Activated CD8-positive, alpha-beta T cell treated with anti-CD3 and anti-CD28 coated beads, Interleukin-2, amount 10 ng/mL, durations not matched to agents 7 days and 5 days (primary cell): ENCODE measurements around the gene VENTX. TPM values are rescaled to one million over a fixed set of nuclear protein-coding genes. Genes with fewer than 3 reads are reported as not detected.

ENCODE experiments used
- ATAC-seq: fragments of 150-1000 bp; cut with Tn5 transposase; one replicate; pipeline ENCODE4 v1.10.0; 2021; ENCODE audit warnings: moderate library complexity
- CTCF ChIA-PET: fragments of 350-600 bp; sonication (Branson Sonifier 250); formaldehyde crosslinking; loops from one replicate; lab custom pipeline; 2021; ENCODE audit warnings: antibody characterized with exemption; lab: Charles Lee
- POLR2A ChIA-PET: fragments of 350-600 bp; sonication (Branson Sonifier 250); formaldehyde crosslinking; loops from one replicate; lab custom pipeline; 2021; ENCODE audit warnings: antibody characterized with exemption; lab: Charles Lee
- DNase-seq: peaks from one replicate; pipeline ENCODE4 v3.0.0-alpha.2; 2020
- H3K27ac Mint-ChIP-seq: one replicate; pipeline ENCODE4 v1.8.0; 2021; ENCODE audit warnings: mild to moderate bottlenecking, mixed read lengths
- H3K27me3 Mint-ChIP-seq: one replicate; pipeline ENCODE4 v1.8.0; 2021; ENCODE audit warnings: low read depth, mixed read lengths
- H3K36me3 Mint-ChIP-seq: one replicate; pipeline ENCODE4 v1.8.0; 2021; ENCODE audit warnings: low read depth, mixed read lengths
- H3K4me1 Mint-ChIP-seq: one replicate; pipeline ENCODE4 v1.8.0; 2021; ENCODE audit warnings: low read depth, mixed read lengths
- H3K4me3 Mint-ChIP-seq: one replicate; pipeline ENCODE4 v1.8.0; 2021; ENCODE audit warnings: mild to moderate bottlenecking, mixed read lengths
- H3K9me3 Mint-ChIP-seq: one replicate; pipeline ENCODE4 v1.8.0; 2022; ENCODE audit warnings: mixed read lengths; ENCODE audit not compliant: insufficient read depth
- total RNA-seq, 2 experiments: library from RNA; stranded (reverse); gene quantifications; one replicate each; pipeline ENCODE4 v1.2.3, GENCODE V29; 2021

The VENTX gene
- total RNA-seq, 2 experiments from 2014 or later = not detected

DNA sequence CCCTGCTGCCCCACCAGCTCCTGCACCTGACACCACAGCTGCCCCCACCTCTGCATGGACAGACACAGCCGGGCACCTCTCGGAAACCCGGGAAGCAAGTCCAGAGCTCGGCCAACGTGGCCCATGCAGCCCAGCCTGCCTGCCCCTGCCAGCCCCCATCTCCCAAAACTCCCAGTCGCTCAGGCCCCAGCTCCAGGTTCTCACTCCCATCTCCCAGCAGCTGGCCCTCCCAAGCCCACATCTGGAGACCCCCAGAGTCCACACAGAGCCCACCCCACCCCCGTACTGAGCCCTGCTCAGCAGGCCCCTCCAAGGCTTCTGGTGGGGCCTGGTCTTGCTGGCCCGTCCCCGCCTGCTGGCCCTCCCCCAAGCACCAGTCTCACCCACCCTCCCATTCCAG lies 39.9 kb upstream of the VENTX start:
- Mint-ChIP-seq H3K27ac (no peak overlapping the region), H3K9me3 (no peaks in the 10 kb centered on the region)
- POLR2A ChIA-PET = no interaction called here

DNA sequence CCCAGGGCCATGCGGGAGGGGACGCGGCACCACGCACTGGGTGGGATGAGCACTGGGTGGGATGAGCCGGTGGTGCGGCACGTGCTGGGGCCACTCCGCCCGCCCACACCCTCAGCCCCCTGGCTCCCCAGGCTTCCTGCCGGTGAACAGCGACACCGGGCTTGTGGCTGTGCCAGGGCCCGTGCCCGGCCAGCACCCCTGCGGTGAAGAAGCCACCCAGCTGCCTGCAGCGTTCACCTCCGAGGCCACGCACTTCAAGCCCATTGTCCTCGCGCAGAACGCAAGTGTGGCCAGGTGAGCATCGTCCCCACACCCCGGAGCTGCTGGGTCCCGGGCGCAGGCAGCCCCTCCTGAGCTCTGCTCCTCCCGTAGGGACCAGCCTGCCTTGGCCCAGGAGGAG lies 39.4 kb upstream of the VENTX start:
- Mint-ChIP-seq H3K4me1 (no peaks in the 10 kb centered on the region), H3K36me3 (no peaks in the 10 kb centered on the region), H3K27ac (no peak overlapping the region), H3K27me3 (peaks cover 2% of the 10 kb centered on the region), H3K9me3 (no peaks in the 10 kb centered on the region), H3K4me3 (no peak overlapping the region)
- DNase-seq (no peak), ATAC-seq (no peak)
- ChIA-PET POLR2A (no interaction called here), CTCF (no interaction called here)

More for the DNA sequence above, 39.9 kb upstream of the VENTX start:
- Mint-ChIP-seq H3K4me3 (no peak overlapping the region), H3K4me1 (no peaks in the 10 kb centered on the region), H3K36me3 (no peaks in the 10 kb centered on the region), H3K27me3 (peaks cover 2% of the 10 kb centered on the region)
- no peak for DNase-seq
- CTCF ChIA-PET = no interaction called here
- no peak for ATAC-seq

DNA sequence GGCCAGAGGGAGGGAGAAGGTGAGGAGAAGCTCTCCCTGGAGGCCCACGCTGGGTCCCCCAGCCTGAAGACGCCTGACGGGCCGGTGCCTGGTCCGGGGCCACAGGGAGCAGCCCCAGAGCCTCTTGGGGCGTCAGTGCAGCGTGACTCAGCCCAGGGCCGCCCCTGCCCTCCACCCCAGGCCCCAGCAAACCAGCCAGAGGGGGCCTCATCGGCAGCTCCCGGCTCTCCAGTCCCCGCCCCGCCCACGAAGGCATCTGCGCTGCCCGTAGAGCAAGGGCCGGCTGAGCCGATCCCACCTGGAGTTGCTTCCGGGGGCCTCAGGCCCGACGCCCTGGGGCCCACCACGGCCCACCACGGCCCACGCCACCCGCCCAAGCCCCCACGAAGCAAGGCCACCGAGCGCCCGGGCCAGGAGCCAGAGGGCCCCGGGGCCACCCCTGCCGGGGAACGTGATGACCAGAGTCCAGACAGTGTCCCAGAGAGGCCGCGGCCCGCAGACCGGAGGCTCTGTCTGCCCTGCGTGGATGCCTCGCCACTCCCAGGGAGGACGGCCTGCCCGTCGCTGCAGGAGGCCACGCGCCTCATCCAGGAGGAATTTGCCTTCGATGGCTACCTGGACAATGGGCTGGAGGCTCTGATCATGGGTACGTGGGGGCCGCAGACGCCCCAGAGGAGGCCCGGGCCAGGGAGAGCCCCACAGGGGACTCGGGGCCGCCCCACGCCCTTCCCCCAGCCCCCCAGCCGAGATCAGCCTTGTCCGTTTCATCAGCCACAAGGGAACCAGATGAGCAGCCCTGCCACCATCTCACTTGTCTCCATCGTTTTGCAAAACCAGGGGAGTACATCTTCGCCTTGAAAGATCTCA lies 38.8 kb upstream of the VENTX start:
- DNase-seq = no peak
- ChIA-PET CTCF (no interaction called here), POLR2A (no interaction called here)
- Mint-ChIP-seq H3K27ac (no peak overlapping the region), H3K4me3 (no peak overlapping the region), H3K9me3 (no peaks in the 10 kb centered on the region), H3K27me3 (peaks cover 1% of the 10 kb centered on the region), H3K36me3 (no peaks in the 10 kb centered on the region), H3K4me1 (no peaks in the 10 kb centered on the region)
- no peak for ATAC-seq

DNA sequence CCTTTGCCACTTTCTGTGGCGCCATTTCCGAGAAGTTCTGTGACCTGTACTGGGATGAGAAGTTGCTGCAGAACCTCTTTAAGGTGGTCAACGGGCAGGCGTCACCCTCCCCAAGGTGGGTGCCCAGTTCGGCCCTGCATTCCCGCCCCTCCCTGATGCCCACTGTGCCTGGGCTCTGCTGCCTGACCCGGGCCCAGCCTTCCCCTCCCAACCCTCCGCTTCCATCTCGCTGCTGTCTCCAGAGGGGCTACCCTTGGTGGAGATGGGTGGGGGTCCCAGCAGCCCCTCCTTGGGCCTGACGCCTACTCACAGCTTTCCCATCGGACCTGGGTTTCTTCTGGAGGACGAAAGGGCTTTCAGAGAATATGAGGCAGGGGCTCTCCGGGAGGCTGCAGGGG lies 38.2 kb upstream of the VENTX start:
- ATAC-seq (no peak), DNase-seq (no peak)
- Mint-ChIP-seq H3K4me3 (no peak overlapping the region), H3K27ac (no peak overlapping the region), H3K27me3 (no peaks in the 10 kb centered on the region), H3K9me3 (no peaks in the 10 kb centered on the region), H3K4me1 (no peaks in the 10 kb centered on the region), H3K36me3 (no peaks in the 10 kb centered on the region)
- ChIA-PET POLR2A (no interaction called here), CTCF (no interaction called here)

DNA sequence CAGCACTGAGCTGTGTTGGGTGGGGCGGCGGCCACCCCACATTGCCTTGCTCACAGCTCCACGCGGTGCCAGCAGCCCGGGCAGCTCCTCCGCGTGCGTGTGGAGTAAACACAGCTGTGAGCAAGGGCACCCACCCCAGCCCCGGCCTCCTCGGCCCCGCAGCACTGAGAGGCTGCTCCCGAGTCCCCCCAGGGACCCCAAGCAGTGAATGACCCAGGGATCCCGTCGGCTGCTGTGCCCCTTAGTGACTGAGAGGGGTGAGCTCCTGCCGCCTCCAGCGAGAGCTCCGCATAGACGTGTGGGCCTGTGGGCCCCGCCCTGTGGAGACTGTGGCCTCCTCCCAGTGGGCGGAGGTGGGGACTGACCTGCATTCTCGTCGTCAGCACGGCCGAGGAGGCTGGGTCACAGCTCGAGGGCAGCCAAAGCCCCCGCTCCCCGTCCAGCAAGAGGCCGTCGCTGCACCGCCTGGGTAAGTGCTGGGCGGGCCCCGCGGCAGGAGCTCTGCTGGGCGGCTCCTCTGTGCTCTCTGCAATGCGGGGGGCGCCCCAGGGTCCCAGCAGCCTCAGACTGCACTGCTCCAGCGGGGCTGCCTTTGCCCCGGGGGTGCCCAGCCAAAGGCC lies 37.6 kb upstream of the VENTX start:
- DNase-seq = no peak
- no peaks in the 10 kb centered on the region for H3K27me3 Mint-ChIP-seq
- H3K36me3 Mint-ChIP-seq = no peaks in the 10 kb centered on the region
- ChIA-PET POLR2A (no interaction called here), CTCF (no interaction called here)
- H3K27ac Mint-ChIP-seq = no peak overlapping the region
- no peaks in the 10 kb centered on the region for H3K9me3 Mint-ChIP-seq
- no peak for ATAC-seq
- no peak overlapping the region for H3K4me3 Mint-ChIP-seq
- no peaks in the 10 kb centered on the region for H3K4me1 Mint-ChIP-seq

DNA sequence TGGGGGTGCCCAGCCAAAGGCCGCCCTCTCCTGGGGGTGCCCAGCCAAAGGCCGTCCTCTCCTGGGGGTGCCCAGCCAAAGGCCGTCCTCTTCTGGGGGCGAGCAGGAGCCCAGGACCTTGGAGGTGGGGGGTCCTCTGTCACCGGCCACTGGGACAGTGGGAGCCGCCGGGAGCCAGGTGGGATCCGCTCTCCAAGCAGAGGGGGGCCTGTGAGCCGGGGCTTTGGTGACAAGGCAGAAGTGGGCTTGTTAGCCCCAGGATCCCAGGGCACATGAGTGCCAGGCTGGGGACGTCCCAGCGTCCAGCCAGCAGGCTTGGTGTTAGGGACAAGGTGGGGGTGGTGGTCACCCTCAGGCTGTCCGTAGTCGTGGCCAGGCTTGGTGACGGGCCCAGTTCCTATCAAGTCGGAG lies 37.0 kb upstream of the VENTX start:
- H3K4me3 Mint-ChIP-seq = no peak overlapping the region
- no peaks in the 10 kb centered on the region for H3K36me3 Mint-ChIP-seq
- H3K9me3 Mint-ChIP-seq = no peaks in the 10 kb centered on the region
- ATAC-seq = no peak
- ChIA-PET POLR2A (no interaction called here), CTCF (no interaction called here)
- H3K4me1 Mint-ChIP-seq = no peaks in the 10 kb centered on the region
- H3K27ac Mint-ChIP-seq = no peak overlapping the region
- no peak for DNase-seq
- no peaks in the 10 kb centered on the region for H3K27me3 Mint-ChIP-seq

DNA sequence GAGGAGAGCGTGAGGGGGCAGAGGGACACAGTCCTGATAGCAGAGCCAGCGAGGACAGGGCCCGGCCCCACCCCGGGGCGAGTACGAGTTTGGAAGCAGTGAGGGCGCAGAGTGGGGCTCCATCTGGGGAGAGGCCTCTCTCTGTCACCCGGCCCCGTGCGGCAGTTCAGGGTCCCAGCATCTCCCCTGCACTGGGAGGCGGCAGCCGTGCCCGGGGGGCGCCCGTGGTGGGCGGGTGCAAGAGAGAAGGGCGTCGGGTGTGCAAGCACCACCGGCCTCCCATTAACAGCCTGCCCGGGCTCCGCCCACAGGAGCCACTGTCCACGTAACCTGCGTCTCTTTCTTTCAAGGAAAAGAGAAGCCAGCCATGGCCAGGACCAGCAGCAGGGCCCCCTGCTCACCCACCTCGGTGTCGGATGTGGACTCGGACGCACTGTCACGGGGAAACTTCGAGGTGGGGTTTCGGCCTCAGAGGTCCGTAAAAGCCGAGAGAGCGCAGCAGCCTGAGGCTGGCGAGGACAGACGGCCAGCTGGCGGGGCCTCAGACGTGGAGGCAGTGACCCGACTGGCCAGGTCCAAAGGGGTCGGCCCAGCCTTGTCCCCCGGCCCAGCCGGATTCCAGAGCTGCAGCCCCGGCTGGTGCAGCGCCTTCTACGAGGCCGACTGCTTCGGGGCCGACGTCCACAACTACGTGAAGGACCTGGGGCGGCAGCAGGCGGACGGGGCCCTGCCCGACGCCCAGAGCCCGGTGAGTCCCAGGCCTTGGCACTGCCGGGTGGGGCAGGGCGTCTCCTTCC lies 36.3 kb upstream of the VENTX start:
- DNase-seq = no peak
- no peak overlapping the region for H3K4me3 Mint-ChIP-seq
- no peaks in the 10 kb centered on the region for H3K9me3 Mint-ChIP-seq
- no peak for ATAC-seq
- no peaks in the 10 kb centered on the region for H3K36me3 Mint-ChIP-seq
- H3K27me3 Mint-ChIP-seq = no peaks in the 10 kb centered on the region
- no peak overlapping the region for H3K27ac Mint-ChIP-seq
- CTCF ChIA-PET = no interaction called here
- POLR2A ChIA-PET = no interaction called here
- no peaks in the 10 kb centered on the region for H3K4me1 Mint-ChIP-seq

DNA sequence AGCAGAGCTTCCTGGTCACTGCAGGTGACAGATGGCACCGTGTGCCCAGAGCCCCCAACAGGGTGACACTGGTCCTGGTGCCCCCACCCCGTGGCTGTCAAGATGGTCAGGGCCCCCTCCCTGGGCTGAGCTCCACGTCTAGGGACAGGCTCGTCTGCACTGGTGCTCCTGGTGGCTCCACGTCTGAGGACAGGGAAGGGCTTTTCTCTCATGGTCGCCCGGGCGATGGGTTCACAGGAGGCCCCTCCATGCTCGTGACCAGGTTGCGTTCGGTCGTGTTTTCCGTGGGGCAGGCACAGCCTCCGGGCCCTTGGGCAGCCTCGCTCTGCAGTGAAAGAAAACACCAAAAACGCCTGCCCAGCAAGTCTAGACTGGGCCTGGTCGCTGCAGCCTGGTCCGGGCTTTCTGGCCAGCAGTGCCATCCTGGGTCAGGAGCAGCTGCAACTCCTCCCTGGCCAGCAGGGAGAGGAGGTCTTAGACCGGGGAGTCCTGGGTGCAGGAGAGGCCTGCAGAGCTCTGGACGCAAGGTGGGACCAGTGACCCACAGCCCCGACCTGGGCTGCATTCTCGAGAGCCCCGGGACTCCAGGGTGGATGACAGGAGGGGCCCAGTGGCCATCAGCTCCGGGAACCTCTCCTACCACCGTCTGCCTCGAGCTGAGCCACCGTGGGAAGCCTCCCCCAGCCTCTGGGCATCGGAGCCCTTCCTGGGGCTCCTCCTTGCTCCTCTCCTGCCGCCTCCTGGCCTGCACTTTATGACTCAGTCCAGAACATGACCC lies 35.5 kb upstream of the VENTX start:
- ATAC-seq = no peak
- no peak for DNase-seq
- Mint-ChIP-seq H3K9me3 (no peaks in the 10 kb centered on the region), H3K36me3 (no peaks in the 10 kb centered on the region), H3K4me1 (no peaks in the 10 kb centered on the region), H3K27ac (no peak overlapping the region), H3K27me3 (no peaks in the 10 kb centered on the region), H3K4me3 (no peak overlapping the region)
- ChIA-PET CTCF (no interaction called here), POLR2A (no interaction called here)

DNA sequence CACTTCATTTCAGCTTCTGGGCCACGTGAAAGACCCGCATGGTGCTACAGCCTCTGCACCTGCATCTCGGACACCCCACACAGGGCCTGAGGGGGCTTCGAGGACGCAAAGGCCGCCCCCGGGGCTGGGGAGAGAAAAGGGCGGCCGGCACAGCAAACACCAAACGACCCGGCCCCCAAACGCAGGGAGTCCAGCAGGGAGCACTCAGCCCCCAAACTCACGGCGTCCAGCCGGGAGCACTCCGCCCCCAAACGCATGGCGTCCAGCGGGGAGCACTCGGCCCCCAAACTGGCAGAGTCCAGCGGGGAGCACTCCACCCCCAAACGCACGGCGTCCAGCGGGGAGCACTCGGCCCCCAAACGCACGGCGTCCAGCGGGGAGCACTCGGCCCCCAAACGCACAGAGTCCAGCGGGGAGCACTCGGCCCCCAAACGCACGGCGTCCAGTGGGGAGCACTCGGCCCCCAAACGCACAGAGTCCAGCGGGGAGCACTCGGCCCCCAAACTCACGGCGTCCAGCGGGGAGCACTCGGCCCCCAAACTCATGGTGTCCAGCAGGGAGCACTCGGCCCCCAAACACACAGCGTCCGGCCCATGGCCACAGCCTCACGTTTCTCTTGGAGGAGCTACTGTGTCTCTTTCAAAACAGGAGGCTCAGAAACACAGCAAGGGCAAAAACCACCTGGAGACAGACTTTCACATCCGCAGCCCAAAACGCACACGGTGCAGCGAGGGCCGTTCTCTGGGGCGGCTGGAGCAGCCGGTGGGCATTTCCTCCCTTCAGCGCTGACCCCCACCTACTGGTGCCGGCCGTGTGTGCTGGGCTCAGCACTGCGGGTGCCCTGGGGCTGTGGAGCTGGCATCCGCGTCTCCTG lies 34.6 kb upstream of the VENTX start:
- Mint-ChIP-seq H3K36me3 (no peaks in the 10 kb centered on the region), H3K27me3 (no peaks in the 10 kb centered on the region), H3K4me3 (no peak overlapping the region), H3K4me1 (no peaks in the 10 kb centered on the region), H3K27ac (no peak overlapping the region), H3K9me3 (no peaks in the 10 kb centered on the region)
- CTCF ChIA-PET = no interaction called here
- no peak for DNase-seq
- POLR2A ChIA-PET = no interaction called here
- no peak for ATAC-seq

DNA sequence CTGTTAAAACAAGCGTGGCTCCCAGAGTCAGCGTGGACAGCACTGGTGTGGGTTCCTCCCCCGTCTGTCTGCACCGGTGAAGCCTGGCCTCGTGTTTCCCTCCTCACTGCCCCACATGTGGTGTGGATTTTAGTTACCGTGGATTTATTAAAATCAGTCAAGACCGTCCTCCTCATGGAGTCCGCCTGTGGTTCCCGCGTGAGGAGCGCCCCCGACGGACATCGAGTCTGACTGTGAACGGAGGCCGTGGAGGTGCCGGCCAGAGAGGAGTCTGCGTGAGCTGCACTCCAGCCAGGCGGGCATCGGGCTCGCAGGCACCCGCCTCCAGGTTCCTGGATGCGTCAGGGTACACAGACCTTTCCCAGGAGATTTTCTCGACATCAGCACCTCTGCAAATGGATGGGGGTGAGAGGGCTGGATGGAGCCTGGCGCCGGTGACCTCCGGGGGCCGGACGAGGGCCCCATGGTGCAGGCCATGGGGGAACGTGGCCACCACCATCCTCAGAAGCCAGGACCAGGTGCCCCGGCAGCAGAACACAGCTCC lies 33.9 kb upstream of the VENTX start:
- Mint-ChIP-seq H3K4me1 (no peaks in the 10 kb centered on the region), H3K36me3 (no peaks in the 10 kb centered on the region), H3K9me3 (no peaks in the 10 kb centered on the region), H3K27ac (no peak overlapping the region), H3K4me3 (no peak overlapping the region), H3K27me3 (no peaks in the 10 kb centered on the region)
- ATAC-seq = no peak
- CTCF ChIA-PET = no interaction called here
- DNase-seq = no peak
- POLR2A ChIA-PET = no interaction called here
